OCI-LY7 (cell line): ENCODE data around the gene NOX4.

Experiments
- CTCF ChIP-seq: fragments of 200-600 bp; sonication (generic); conservative IDR thresholded peaks from 2 replicates; pipeline ENCODE4 v1.5.1; 2014; ENCODE audit warnings: mild to moderate bottlenecking, antibody characterized with exemption, low read length, moderate library complexity, mixed read lengths
- EZH2phosphoT487 ChIP-seq: fragments of 200-600 bp; sonication (generic); IDR thresholded peaks from 2 replicates; pipeline ENCODE4 v1.6.1; 2018; ENCODE audit warnings: low read depth, borderline replicate concordance, mild to moderate bottlenecking, mixed run types, antibody characterized with exemption, low read length, moderate library complexity, mixed read lengths

GRCh38 chr11:89441606-89442005 is 49.6 kb downstream of the NOX4 start:
- TF ChIP-seq CTCF (no peak), EZH2phosphoT487 (no peak)
